Activated CD8-positive, alpha-beta T cell treated with anti-CD3 and anti-CD28 coated beads for 36 hours (primary cell): ENCODE data around the gene ZC3H12A. TPM values are rescaled to one million over a fixed set of nuclear protein-coding genes. Genes with fewer than 3 reads are reported as not detected.
A peak's percentile ranks its signal among the peaks of the same experiment; 100 is the strongest.

Experiments used
- ATAC-seq: fragments of 200-7000 bp; cut with Tn5 transposase; one replicate; pipeline ENCODE4 v1.10.0; 2021; ENCODE audit warnings: mild to moderate bottlenecking, moderate library complexity
- CTCF ChIA-PET: fragments of 350-600 bp; sonication (Branson Sonifier 250); formaldehyde crosslinking; loops from one replicate; lab custom pipeline; 2021; ENCODE audit warnings: antibody characterized with exemption; lab: Charles Lee
- POLR2A ChIA-PET: fragments of 350-600 bp; sonication (Branson Sonifier 250); formaldehyde crosslinking; loops from one replicate; lab custom pipeline; 2021; ENCODE audit warnings: antibody characterized with exemption; lab: Charles Lee
- DNase-seq: peaks from one replicate; pipeline ENCODE4 v3.0.0-alpha.2; 2020
- H3K27ac Mint-ChIP-seq: one replicate; pipeline ENCODE4 v1.8.0; 2021; ENCODE audit warnings: mild to moderate bottlenecking, mixed read lengths
- H3K27me3 Mint-ChIP-seq: one replicate; pipeline ENCODE4 v1.8.0; 2021; ENCODE audit warnings: mixed read lengths
- H3K36me3 Mint-ChIP-seq: one replicate; pipeline ENCODE4 v1.8.0; 2021; ENCODE audit warnings: low read depth, mixed read lengths
- H3K4me1 Mint-ChIP-seq: one replicate; pipeline ENCODE4 v1.8.0; 2021; ENCODE audit warnings: low read depth, mixed read lengths
- H3K4me3 Mint-ChIP-seq: one replicate; pipeline ENCODE4 v1.8.0; 2021; ENCODE audit warnings: mild to moderate bottlenecking, moderate library complexity, mixed read lengths
- H3K9me3 Mint-ChIP-seq: one replicate; pipeline ENCODE4 v1.8.0; 2021; ENCODE audit warnings: mixed read lengths
- CTCF ChIP-seq: fragments of 200-600 bp; IDR thresholded peaks from one replicate; pipeline ENCODE4 v1.8.0; 2022; ENCODE audit warnings: antibody characterized with exemption, mild to moderate bottlenecking
- intact Hi-C: fragments of 100-400 bp; cut with micrococcal nuclease; formaldehyde crosslinking; loops from one replicate; pipeline ENCODE4 v1.10.0; 2022
- total RNA-seq, 2 experiments: library from RNA; stranded (reverse); gene quantifications; one replicate each; pipeline ENCODE4 v1.2.3, GENCODE V29; 2021

Gene ZC3H12A
- total RNA-seq, 2 experiments from 2014 or later = 20.4 to 20.5 TPM

DNA sequence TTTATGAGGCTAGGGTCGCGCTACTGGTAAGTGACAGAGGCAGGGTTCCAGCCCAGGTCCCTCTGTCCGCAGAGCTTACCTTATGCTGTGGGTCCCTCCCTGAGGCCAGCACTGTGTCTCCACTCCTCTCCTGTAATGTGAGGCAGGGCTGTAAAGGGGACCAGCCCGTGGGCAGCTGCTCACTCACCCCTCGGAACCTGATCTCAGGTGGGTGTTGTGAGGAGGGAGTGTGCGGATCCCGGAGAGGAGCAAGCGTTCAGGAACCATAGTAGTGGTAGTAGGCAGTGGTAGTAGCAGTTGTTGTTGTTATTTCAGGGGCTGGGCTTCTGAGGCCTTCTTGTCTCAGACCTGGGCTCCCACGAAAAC lies 1.7 kb downstream of the ZC3H12A start:
- H3K4me3 Mint-ChIP-seq = peak overlapping the region; percentile 90
- no peak for TF ChIP-seq CTCF
- CTCF ChIA-PET = interaction anchor here (0.8 to 8.9 kb wide), 5 partner anchors 10 to 554 kb away, joined by 3 to 112 read pairs (median 6); partner anchors contain the start of gene MEAF6
- H3K36me3 Mint-ChIP-seq = peaks cover 59% of the 10 kb centered on the region
- H3K27me3 Mint-ChIP-seq = no peaks in the 10 kb centered on the region
- peak overlapping the region; percentile 99 for H3K27ac Mint-ChIP-seq
- peaks cover 38% of the 10 kb centered on the region for H3K4me1 Mint-ChIP-seq
- peak; percentile 23 for DNase-seq
- no peaks in the 10 kb centered on the region for H3K9me3 Mint-ChIP-seq
- intact Hi-C loops = no loop called here
- POLR2A ChIA-PET = interaction anchor here (1.1 to 9.3 kb wide), 5 partner anchors 10 to 216 kb away, joined by 4 to 52 read pairs (median 15); partner anchors contain the start of genes CDCA8 and MEAF6
- ATAC-seq = no peak

DNA sequence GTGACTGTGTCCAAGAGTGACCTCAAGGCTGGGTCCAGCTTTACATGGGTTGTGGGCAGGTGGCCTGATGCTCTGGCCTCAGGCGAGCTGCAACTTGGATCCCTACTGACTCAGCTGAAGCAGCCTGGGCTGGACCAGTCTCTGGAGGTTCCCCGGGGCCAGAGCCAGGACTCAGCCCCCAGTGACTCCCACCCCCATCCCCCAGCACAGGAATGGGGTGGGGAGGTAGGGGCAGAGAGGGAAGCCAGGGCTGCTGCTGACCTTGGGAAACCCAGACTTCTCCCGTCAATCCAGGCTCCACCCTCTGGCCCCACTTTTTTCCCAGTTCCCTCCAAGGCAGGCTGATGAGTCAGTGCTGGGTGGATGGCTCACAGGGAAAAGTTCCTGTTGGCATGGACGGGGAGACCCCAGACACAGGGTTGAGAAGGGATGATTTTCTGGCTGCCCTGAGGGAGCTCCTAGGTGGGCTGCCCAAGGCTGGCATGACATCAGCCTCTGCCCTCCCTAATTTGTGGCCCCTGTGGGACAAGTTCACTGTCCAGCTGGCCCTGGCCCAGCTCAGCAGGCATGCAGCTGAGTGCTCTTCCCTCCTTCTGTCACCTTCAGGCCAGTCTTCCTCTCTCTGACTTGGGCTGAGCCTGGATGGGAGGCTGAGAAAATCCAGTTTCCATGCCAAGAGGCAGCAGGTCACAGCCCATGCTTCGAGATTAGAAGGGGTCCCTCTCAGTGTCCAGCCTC lies 2.2 kb downstream of the ZC3H12A start:
- H3K4me1 Mint-ChIP-seq = peaks cover 39% of the 10 kb centered on the region
- ChIA-PET POLR2A (interaction anchor here (1.5 to 9.3 kb wide), 4 partner anchors 9 to 38 kb away, joined by 3 to 52 read pairs (median 25); partner anchors contain the start of gene MEAF6), CTCF (interaction anchor here (1.0 to 8.9 kb wide), 4 partner anchors 10 to 205 kb away, joined by 3 to 112 read pairs (median 46); partner anchors contain the start of gene MEAF6)
- H3K36me3 Mint-ChIP-seq = peaks cover 65% of the 10 kb centered on the region
- H3K9me3 Mint-ChIP-seq = no peaks in the 10 kb centered on the region
- H3K27ac Mint-ChIP-seq = peak overlapping the region; percentile 99
- no peaks in the 10 kb centered on the region for H3K27me3 Mint-ChIP-seq
- peak; percentile 2 for DNase-seq
- intact Hi-C loops = no loop called here
- TF ChIP-seq CTCF = no peak
- ATAC-seq = no peak
- H3K4me3 Mint-ChIP-seq = peak overlapping the region; percentile 90

- no peaks in the 10 kb centered on the region for H3K27me3 Mint-ChIP-seq
- H3K4me1 Mint-ChIP-seq = peaks cover 36% of the 10 kb centered on the region
- CTCF ChIA-PET = interaction anchor here (1.0 to 8.9 kb wide), 5 partner anchors 9 to 37 kb away, joined by 3 to 112 read pairs (median 7); partner anchors contain the start of gene MEAF6
- peak overlapping the region; percentile 99 for H3K27ac Mint-ChIP-seq
- H3K4me3 Mint-ChIP-seq = peak overlapping the region; percentile 90
- POLR2A ChIA-PET = interaction anchor here (1.3 to 9.3 kb wide), 5 partner anchors 9 to 123 kb away, joined by 3 to 52 read pairs (median 5); partner anchors contain the start of gene MEAF6
- ATAC-seq (peak; percentile 29), DNase-seq (peak; percentile 91)
- peaks cover 72% of the 10 kb centered on the region for H3K36me3 Mint-ChIP-seq
- intact Hi-C loops = no loop called here
- no peak for TF ChIP-seq CTCF
- H3K9me3 Mint-ChIP-seq = no peaks in the 10 kb centered on the region
Measured at GRCh38 chr1:37477198-37477931, 3.0 kb downstream of the ZC3H12A start.

DNA sequence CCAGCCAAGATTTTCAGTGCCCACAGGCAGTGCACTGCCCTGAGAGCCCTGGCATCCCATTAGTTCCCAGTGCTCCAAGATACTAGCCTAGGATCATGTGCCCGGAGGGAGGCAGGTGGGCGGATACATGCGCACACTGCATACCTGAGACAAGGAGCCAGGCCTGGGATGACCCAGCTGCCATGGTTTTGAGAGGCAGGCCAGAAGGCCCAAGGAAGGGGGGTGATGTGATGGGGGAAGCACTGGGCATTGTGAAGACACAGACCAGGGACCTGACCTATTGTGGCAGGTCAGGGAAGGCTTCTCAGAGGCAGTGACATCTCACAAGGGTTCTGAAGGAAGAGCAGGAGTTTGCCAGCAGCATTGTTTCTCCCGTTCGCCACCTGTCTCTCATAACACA lies 3.6 kb downstream of the ZC3H12A start:
- POLR2A ChIA-PET = interaction anchor here (0.9 to 9.3 kb wide), 13 partner anchors 9 to 1015 kb away, joined by 3 to 52 read pairs (median 5); partner anchors contain the start of gene MEAF6
- peak overlapping the region; percentile 99 for H3K27ac Mint-ChIP-seq
- H3K4me1 Mint-ChIP-seq = peaks cover 33% of the 10 kb centered on the region
- ATAC-seq = no peak
- CTCF ChIA-PET = interaction anchor here (0.9 to 8.9 kb wide), 8 partner anchors 10 to 204 kb away, joined by 3 to 89 read pairs (median 3); partner anchors contain the start of genes MEAF6 and SNIP1
- peak overlapping the region; percentile 90 for H3K4me3 Mint-ChIP-seq
- peaks cover 77% of the 10 kb centered on the region for H3K36me3 Mint-ChIP-seq
- DNase-seq = peak; percentile 39
- no peaks in the 10 kb centered on the region for H3K27me3 Mint-ChIP-seq
- intact Hi-C loops = no loop called here
- H3K9me3 Mint-ChIP-seq = no peaks in the 10 kb centered on the region
- TF ChIP-seq CTCF = no peak
